ENCODE results near the gene MYCBPAP. TPM values are rescaled to one million over a fixed set of nuclear protein-coding genes. Genes with fewer than 3 reads are reported as not detected.

The MYCBPAP gene
- polyA plus RNA-seq, 3 donors, result 1.4 to 3.3 (median 2.2) TPM

GRCh38 chr17:50559674-50560184, 51.5 kb downstream of the MYCBPAP start:
- DNase-seq (ENCODE audit: extremely low read depth in 1 of 11, low read depth in 9 of 11, low spot score in 4 of 11), result peak in 1 of 11 donors; percentile 46

- peak; percentile 73 to 90 (median 87) for DNase-seq (ENCODE audit: extremely low read depth in 1 of 11, low read depth in 9 of 11, low spot score in 4 of 11)
Measured at GRCh38 chr17:50560185-50560824, 52.1 kb downstream of the MYCBPAP start, which contains the start of gene CACNA1G. Gene CACNA1G, plus strand, starts transcription at chr17:50560715. Its CDS starts 745 bp downstream, at chr17:50561460.

DNA sequence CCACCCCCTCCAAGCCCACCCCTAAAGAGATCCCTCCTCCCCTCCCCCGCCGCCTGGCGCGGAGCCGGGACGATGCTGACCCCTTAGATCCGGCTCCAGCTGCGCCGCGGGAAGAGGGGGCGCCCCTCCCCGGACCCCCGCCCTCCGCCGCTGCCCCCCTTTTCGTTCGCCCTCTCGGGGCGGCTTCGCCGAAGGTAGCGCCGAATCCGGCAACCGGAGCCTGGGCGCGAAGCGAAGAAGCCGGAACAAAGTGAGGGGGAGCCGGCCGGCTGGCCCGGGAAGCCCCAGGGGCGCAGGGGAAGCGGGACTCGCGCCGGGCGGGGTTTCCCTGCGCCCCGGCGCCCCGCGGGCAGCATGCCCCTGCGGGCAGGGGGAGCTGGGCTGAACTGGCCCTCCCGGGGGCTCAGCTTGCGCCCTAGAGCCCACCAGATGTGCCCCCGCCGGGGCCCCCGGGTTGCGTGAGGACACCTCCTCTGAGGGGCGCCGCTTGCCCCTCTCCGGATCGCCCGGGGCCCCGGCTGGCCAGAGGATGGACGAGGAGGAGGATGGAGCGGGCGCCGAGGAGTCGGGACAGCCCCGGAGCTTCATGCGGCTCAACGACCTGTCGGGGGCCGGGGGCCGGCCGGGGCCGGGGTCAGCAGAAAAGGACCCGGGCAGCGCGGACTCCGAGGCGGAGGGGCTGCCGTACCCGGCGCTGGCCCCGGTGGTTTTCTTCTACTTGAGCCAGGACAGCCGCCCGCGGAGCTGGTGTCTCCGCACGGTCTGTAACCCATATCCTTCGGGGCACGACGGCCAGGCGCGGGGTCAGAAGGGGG, 52.9 kb downstream of the MYCBPAP start:
- DNase-seq (ENCODE audit: extremely low read depth in 1 of 11, low read depth in 9 of 11, low spot score in 4 of 11), result no peak

- DNase-seq (ENCODE audit: extremely low read depth in 1 of 11, low read depth in 9 of 11, low spot score in 4 of 11), result no peak
Measured at GRCh38 chr17:50561746-50562141, 53.5 kb downstream of the MYCBPAP start.

DNA sequence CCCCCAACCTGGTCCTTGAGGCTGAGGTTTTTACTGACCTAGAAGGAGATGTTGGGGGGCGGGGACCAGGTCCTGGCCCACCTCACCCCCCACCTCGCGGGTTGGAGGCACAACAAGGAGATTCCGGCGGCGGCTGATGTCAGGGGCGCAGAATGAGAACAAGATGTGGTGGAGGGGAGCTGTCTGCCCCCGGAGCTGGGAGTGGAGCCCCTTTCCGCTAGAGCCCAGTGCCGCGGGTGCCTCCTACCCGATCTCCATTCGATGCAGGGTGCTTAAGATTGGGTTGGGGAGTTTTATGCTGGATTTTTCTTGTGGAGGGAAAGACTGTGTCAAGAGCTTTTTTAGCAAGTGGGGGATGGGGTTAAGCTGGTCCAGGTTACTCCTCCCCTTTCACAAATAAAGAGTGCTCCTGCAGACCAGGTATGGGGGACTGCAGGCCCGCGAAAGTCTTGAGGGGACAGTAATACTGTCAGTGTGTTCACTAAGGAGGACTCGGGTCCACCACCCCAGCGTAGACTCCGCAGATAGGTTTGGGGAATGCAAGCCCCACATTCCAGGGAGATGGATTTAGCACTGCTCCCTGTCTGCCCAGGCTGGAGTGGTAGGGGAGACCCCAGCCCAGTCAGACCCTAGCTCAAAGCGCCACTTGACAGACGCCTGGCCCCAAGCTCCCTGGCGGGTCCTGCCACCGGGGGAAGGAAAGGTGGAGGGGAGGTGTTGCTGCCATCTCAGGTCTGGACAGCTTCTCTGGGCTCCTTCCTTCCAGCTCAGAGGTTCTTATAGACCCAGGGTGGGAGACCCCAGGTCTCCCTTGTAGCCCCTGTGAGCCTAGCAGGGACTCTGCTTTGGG, 54.2 kb downstream of the MYCBPAP start:
- no peak for DNase-seq (ENCODE audit: extremely low read depth in 1 of 11, low read depth in 9 of 11, low spot score in 4 of 11)

- no peak for DNase-seq (ENCODE audit: extremely low read depth in 1 of 11, low read depth in 9 of 11, low spot score in 4 of 11)
Measured at GRCh38 chr17:50563092-50563511, 54.9 kb downstream of the MYCBPAP start.

- peak in 2 of 11 donors; percentile 45 to 54 for DNase-seq (ENCODE audit: extremely low read depth in 1 of 11, low read depth in 9 of 11, low spot score in 4 of 11)
Measured at GRCh38 chr17:50564916-50565315, 56.7 kb downstream of the MYCBPAP start.

GRCh38 chr17:50565402-50566350, 57.4 kb downstream of the MYCBPAP start:
- DNase-seq (ENCODE audit: extremely low read depth in 1 of 11, low read depth in 9 of 11, low spot score in 4 of 11), result no peak

DNA sequence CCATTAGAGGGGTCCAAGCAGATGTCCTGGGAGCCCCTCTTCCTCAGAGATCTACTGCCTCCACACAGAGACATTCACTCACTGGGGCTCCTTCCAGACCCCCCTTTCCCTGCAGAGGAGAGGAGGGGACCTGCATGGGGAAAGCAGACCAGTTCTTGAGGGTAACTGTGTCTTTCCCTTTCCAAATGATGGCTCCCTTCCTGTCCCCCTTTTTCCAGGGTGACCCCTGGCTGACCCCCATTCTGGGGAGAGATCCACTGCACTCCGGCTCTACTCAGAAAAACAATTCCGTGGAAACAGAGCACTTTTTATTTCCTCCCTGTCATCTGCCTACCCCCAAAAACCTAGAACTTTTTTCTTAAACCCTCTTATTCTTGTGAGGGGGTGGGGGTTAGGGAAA, 58.6 kb downstream of the MYCBPAP start:
- DNase-seq (ENCODE audit: extremely low read depth in 1 of 11, low read depth in 9 of 11, low spot score in 4 of 11), result no peak

DNA sequence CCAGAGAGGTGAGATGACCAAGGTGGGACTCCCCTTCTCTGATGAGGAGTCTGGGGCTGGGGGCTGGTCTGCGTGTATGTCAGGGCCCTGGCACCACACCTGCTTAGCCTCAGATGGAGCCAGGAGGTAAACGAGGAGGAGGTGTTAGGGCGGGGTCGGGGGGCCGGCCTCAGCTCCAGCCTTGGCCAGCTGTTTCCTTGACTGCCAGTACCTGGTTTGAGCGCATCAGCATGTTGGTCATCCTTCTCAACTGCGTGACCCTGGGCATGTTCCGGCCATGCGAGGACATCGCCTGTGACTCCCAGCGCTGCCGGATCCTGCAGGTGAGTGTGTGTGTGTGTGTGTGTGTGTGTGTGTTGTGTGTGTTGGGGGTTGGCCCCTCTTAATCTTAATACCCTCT, 60.4 kb downstream of the MYCBPAP start:
- no peak for DNase-seq (ENCODE audit: extremely low read depth in 1 of 11, low read depth in 9 of 11, low spot score in 4 of 11)

- no peak for DNase-seq (ENCODE audit: extremely low read depth in 1 of 11, low read depth in 9 of 11, low spot score in 4 of 11)
Measured at GRCh38 chr17:50569592-50569991, 61.4 kb downstream of the MYCBPAP start.

- no peak for DNase-seq (ENCODE audit: extremely low read depth in 1 of 11, low read depth in 9 of 11, low spot score in 4 of 11)
Measured at GRCh38 chr17:50570032-50570431, 61.8 kb downstream of the MYCBPAP start.

DNA sequence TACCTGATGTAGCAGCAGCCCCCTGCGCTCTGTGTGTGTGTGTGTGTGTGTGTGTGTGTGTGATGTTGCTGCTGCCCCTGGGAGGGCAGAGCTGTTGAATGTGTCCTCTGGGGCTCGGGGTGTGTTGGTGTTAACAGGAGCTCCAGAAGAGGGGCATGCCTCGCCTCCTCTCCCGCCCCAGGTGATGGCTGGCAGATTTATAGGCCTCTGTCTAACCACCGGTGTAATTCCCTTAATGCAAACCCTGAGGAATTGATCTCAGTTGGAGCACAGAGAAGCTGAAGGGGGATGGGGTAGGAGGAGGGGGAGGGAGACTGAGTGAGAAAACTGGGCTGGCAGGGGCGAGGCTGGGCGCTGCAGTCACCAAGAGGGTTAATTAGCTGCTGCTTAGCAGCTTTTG, 62.3 kb downstream of the MYCBPAP start:
- DNase-seq (ENCODE audit: extremely low read depth in 1 of 11, low read depth in 9 of 11, low spot score in 4 of 11), result no peak

GRCh38 chr17:50571681-50572080, 63.4 kb downstream of the MYCBPAP start:
- DNase-seq (ENCODE audit: extremely low read depth in 1 of 11, low read depth in 9 of 11, low spot score in 4 of 11), result no peak

- no peak for DNase-seq (ENCODE audit: extremely low read depth in 1 of 11, low read depth in 9 of 11, low spot score in 4 of 11)
Measured at GRCh38 chr17:50572541-50572940, 64.3 kb downstream of the MYCBPAP start.

DNA sequence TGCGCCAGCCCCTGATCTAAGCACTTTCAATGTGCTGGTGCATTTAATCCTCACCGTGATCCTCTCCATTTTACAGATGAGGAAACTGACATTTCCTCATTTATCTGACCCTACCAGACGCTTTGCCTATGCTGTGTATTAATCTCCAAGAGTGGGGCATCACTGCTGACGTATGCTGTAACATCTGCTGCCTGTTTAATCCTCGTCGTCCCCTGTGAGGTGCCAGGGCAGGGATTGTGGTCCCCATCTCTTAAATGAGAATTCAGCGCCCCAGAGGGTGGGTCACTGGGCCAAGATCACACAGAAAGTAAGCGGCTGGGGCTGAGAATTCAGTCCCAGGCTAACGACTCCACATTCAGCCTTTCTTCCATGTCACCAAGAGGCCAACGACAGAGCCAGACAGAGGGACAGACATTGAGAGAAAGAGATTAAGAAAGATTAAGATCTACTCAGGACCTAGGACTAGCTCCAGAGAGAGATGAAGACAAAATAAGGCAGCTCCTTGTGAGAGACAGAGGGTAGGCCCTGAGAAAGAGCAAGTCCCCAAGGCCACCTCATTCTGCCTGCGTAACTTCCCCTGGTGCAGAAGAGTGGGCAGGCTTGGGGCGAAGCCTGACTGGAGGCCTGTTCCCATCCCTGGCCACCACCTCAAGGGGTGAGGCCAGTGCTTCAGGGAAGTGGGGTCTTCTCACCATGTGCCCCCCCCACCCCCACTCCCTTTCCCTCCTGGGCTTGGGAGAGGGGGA, 65.8 kb downstream of the MYCBPAP start:
- no peak for DNase-seq (ENCODE audit: extremely low read depth in 1 of 11, low read depth in 9 of 11, low spot score in 4 of 11)

DNA sequence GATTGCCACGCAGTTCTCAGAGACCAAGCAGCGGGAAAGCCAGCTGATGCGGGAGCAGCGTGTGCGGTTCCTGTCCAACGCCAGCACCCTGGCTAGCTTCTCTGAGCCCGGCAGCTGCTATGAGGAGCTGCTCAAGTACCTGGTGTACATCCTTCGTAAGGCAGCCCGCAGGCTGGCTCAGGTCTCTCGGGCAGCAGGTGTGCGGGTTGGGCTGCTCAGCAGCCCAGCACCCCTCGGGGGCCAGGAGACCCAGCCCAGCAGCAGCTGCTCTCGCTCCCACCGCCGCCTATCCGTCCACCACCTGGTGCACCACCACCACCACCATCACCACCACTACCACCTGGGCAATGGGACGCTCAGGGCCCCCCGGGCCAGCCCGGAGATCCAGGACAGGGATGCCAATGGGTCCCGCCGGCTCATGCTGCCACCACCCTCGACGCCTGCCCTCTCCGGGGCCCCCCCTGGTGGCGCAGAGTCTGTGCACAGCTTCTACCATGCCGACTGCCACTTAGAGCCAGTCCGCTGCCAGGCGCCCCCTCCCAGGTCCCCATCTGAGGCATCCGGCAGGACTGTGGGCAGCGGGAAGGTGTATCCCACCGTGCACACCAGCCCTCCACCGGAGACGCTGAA, 67.5 kb downstream of the MYCBPAP start:
- DNase-seq (ENCODE audit: extremely low read depth in 1 of 11, low read depth in 9 of 11, low spot score in 4 of 11), result no peak

Measured in renal cortex interstitium (tissue), 11 donors.